Skeletal muscle satellite cell (primary cell): ENCODE data around the gene CAPN15.

Source experiments
- H3K27me3 ChIP-seq: 2 replicates; pipeline ENCODE4 v1.7.0; 2013; ENCODE audit warnings: low read length; ENCODE audit not compliant: control insufficient read depth, insufficient read depth
- H3K36me3 ChIP-seq: 2 replicates; pipeline ENCODE4 v1.7.0; 2013; ENCODE audit warnings: mild to moderate bottlenecking, control low read depth, low read length; ENCODE audit not compliant: insufficient read depth
- H3K4me1 ChIP-seq: 2 replicates; pipeline ENCODE4 v1.7.0; 2013; ENCODE audit warnings: low read length; ENCODE audit not compliant: control insufficient read depth, insufficient read depth
- H3K4me2 ChIP-seq: 2 replicates; pipeline ENCODE4 v1.7.0; 2013; ENCODE audit warnings: mild to moderate bottlenecking, low read length
- H3K4me3 ChIP-seq: 2 replicates; pipeline ENCODE4 v1.7.0; 2013; ENCODE audit warnings: low read length
- H3K9ac ChIP-seq: 2 replicates; pipeline ENCODE4 v1.7.0; 2013; ENCODE audit warnings: mild to moderate bottlenecking, low read depth, low read length, moderate library complexity
- H3K9me3 ChIP-seq: replicated peaks from 2 replicates; pipeline ENCODE4 v1.7.0; 2013; ENCODE audit warnings: mild to moderate bottlenecking, control low read depth, low read length

CAPN15 gene

GRCh38 chr16:588889-589657 lies 61.6 kb downstream of the CAPN15 start:
- Histone ChIP-seq H3K4me3 (peak overlapping the region; percentile 98), H3K4me1 (peaks cover 40% of the 10 kb centered on the region)

DNA sequence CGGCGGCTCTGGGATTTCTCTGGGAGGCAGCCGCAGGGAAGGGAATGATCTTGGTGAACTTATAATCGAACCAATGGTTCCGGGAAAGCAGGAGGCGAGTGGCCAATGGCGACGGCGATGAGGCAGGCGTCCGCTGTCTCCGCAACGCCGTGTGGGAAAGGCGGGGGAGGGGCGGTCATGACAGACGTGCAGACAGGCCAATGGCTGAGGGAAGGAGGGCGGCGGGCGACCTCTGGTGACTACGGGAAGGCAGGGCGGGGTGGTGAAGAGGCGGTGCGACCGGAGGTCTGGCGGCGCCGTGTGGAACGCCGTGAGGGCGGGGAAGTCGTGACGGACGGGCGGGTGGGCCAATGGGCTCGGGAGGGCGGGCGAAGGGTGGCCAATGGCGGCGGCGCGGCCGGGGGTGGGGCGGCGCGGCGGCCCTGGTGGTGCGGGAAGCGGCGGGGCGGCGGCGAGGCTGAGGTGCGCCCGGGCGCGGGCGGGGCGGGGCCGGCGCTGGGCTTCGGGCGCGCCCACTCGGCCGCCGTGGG lies 62.2 kb downstream of the CAPN15 start, which contains the start of gene RAB40C:
Gene RAB40C (plus strand): TSS at position 409 of the 530 bp plus-strand sequence. CDS start 226 bp downstream, outside the sequence.
- peak within 1 kb of the TSS; percentile 90 for H3K9ac ChIP-seq
- no peaks in the 10 kb centered on the region for H3K9me3 ChIP-seq
- peaks cover 4% of the 10 kb centered on the region for H3K36me3 ChIP-seq
- H3K4me2 ChIP-seq, result peak within 1 kb of the TSS; percentile 99
- peaks cover 40% of the 10 kb centered on the region for H3K4me1 ChIP-seq
- no peaks in the 10 kb centered on the region for H3K27me3 ChIP-seq
- peak within 1 kb of the TSS; percentile 98 for H3K4me3 ChIP-seq

More at GRCh38 chr16:588889-589657, 61.6 kb downstream of the CAPN15 start:
- Histone ChIP-seq H3K36me3 (peaks cover 4% of the 10 kb centered on the region), H3K4me2 (peak overlapping the region; percentile 94), H3K27me3 (no peaks in the 10 kb centered on the region), H3K9ac (peak overlapping the region; percentile 90), H3K9me3 (no peaks in the 10 kb centered on the region)

- Histone ChIP-seq H3K4me1 (peaks cover 39% of the 10 kb centered on the region), H3K4me2 (peak overlapping the region; percentile 99), H3K4me3 (peak overlapping the region; percentile 96), H3K36me3 (peaks cover 4% of the 10 kb centered on the region), H3K27me3 (no peaks in the 10 kb centered on the region), H3K9me3 (no peaks in the 10 kb centered on the region), H3K9ac (peak overlapping the region; percentile 88)
Measured at GRCh38 chr16:590188-590814, 62.8 kb downstream of the CAPN15 start.

DNA sequence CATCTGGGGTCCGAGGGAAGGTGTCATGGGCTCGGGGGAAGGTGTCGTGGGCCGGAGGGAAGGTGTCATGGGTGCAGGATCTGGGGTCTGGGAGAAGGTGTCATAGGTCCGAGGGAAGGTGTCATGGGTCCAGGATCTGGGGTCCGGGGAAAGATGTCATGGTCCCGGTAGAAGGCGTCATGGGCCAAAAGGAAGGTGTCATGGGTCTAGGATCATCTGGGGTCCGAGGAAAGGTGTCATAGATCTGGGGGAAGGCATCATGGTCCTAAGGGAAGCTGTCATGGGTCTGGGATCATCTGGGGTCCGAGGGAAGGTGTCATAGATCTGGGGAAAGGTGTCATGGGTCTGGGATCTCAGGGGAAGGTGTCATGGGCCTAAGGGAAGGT lies 63.3 kb downstream of the CAPN15 start:
- no peaks in the 10 kb centered on the region for H3K27me3 ChIP-seq
- H3K36me3 ChIP-seq, result peaks cover 4% of the 10 kb centered on the region
- H3K4me1 ChIP-seq, result peaks cover 34% of the 10 kb centered on the region
- H3K9me3 ChIP-seq, result no peaks in the 10 kb centered on the region
- peak overlapping the region; percentile 88 for H3K9ac ChIP-seq
- peak overlapping the region; percentile 99 for H3K4me2 ChIP-seq
- peak overlapping the region; percentile 96 for H3K4me3 ChIP-seq

DNA sequence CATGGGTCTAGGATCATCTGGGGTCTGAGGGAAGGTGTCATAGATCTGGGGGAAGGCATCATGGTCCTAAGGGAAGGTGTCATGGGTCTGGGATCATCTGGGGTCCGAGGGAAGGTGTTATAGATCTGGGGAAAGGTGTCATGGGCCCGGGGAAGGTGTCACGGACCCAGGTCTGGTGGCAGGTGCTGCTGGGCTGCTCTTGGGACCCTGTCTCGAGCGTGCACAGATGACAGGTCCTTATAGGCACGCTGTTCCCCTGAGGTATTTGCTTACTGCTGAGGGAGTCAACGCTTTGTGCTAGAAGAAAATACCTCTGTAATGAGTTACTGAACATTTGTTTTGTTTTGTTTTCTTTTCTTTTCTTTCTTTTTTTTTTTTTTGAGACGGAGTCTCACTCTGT lies 63.7 kb downstream of the CAPN15 start:
- Histone ChIP-seq H3K9ac (no peak overlapping the region), H3K4me1 (peaks cover 30% of the 10 kb centered on the region), H3K27me3 (no peaks in the 10 kb centered on the region), H3K9me3 (no peaks in the 10 kb centered on the region), H3K4me2 (peak overlapping the region; percentile 99), H3K4me3 (peak overlapping the region; percentile 96), H3K36me3 (peaks cover 4% of the 10 kb centered on the region)

- Histone ChIP-seq H3K36me3 (peaks cover 4% of the 10 kb centered on the region), H3K4me1 (peaks cover 23% of the 10 kb centered on the region), H3K9me3 (no peaks in the 10 kb centered on the region), H3K4me3 (no peak overlapping the region), H3K27me3 (no peaks in the 10 kb centered on the region), H3K9ac (no peak overlapping the region), H3K4me2 (no peak overlapping the region)
Measured at GRCh38 chr16:591892-592517, 64.5 kb downstream of the CAPN15 start.

DNA sequence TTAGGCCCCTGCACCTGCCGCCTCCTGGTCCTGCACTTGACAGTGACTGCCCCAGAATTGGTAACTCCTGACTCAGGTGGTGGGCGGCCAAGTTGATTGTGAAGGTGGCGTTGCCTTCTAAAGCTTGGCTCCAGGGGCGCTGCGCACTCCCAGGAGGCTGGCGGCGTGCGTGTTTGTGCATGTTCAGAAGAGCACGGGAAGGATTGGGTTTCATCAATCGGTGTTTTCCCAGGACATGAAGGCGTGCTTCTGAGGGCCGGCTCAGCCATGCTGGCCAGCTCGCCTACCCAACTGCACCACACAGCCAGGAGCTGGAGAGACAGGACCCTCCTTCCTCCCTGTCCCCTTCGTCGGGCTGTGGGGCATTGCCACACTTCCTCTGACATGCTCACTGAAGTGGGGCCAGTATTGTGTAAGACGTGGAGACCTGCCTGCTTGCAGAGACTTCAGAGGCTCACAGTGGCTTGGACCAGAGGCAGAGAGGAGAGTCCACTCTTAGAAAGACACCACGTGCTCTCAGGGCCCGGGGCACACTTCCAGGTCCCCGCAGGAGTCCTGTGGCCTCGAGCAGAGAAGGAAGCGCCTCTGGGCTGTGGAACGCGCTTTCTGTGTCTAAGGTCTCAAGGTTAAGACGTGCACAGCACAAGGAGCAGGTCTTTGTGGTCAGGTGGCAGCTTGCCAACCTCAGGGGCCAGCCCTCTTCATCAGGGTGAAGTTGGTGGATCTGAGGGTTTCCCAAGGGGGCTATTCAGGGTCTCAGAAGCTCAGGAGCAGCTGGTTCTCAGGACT lies 65.2 kb downstream of the CAPN15 start:
- no peaks in the 10 kb centered on the region for H3K9me3 ChIP-seq
- H3K4me3 ChIP-seq, result no peak overlapping the region
- peaks cover 19% of the 10 kb centered on the region for H3K4me1 ChIP-seq
- H3K9ac ChIP-seq, result no peak overlapping the region
- H3K27me3 ChIP-seq, result no peaks in the 10 kb centered on the region
- no peak overlapping the region for H3K4me2 ChIP-seq
- H3K36me3 ChIP-seq, result peaks cover 4% of the 10 kb centered on the region

- peaks cover 4% of the 10 kb centered on the region for H3K36me3 ChIP-seq
- no peaks in the 10 kb centered on the region for H3K9me3 ChIP-seq
- no peak overlapping the region for H3K4me2 ChIP-seq
- H3K27me3 ChIP-seq, result no peaks in the 10 kb centered on the region
- H3K4me3 ChIP-seq, result no peak overlapping the region
- no peak overlapping the region for H3K9ac ChIP-seq
- peaks cover 12% of the 10 kb centered on the region for H3K4me1 ChIP-seq
Measured at GRCh38 chr16:593406-593805, 65.9 kb downstream of the CAPN15 start.

- H3K9ac ChIP-seq, result no peak overlapping the region
- H3K4me3 ChIP-seq, result no peak overlapping the region
- H3K4me2 ChIP-seq, result no peak overlapping the region
- H3K27me3 ChIP-seq, result no peaks in the 10 kb centered on the region
- peaks cover 5% of the 10 kb centered on the region for H3K36me3 ChIP-seq
- H3K4me1 ChIP-seq, result peaks cover 11% of the 10 kb centered on the region
- no peaks in the 10 kb centered on the region for H3K9me3 ChIP-seq
Measured at GRCh38 chr16:593807-594206, 66.3 kb downstream of the CAPN15 start.

DNA sequence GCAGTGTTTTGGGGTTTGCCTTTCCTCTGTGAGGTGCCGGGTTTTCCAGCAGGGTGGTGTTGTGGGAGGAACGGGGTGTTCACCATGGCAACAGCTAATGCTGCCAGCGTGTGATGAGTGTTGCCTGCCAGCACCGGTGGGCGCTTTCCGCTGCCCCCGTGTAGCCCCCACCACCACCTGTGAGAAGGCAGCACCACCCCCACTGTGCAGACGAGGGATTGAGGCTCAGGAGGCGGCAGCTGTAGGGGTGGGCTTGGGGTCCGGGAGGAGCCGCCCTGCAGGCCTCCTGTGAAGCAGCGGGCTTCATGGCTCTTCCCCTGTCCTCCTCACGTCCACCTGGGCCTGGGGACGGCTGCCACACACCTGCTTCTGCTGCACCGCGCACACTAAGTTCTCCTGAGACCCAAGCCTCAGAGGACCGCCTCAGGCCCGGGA lies 67.6 kb downstream of the CAPN15 start:
- Histone ChIP-seq H3K4me1 (peaks cover 11% of the 10 kb centered on the region), H3K27me3 (no peaks in the 10 kb centered on the region), H3K4me3 (no peak overlapping the region), H3K4me2 (no peak overlapping the region), H3K36me3 (peaks cover 9% of the 10 kb centered on the region), H3K9ac (no peak overlapping the region), H3K9me3 (no peaks in the 10 kb centered on the region)
